Brain microvascular endothelial cell (primary cell): ENCODE measurements around the gene WDR5B.
"Not testable (repeated sequence)": the region's sequence is repeated elsewhere in the genome, so short reads cannot be mapped to it uniquely, and the experiment has no call there.

Source experiments
- DNase-seq: peaks from one replicate; pipeline ENCODE4 v3.0.0-alpha.2; 2020
- H3K27ac ChIP-seq: fragments of 250-450 bp; sonication (Bioruptor Pico); 2 replicates; pipeline ENCODE4 v1.5.1; 2020; ENCODE audit warnings: mild to moderate bottlenecking, moderate library complexity
- H3K27me3 ChIP-seq: fragments of 250-450 bp; sonication (Bioruptor Pico); replicated peaks from 2 replicates; pipeline ENCODE4 v1.5.1; 2020; ENCODE audit warnings: mild to moderate bottlenecking
- H3K36me3 ChIP-seq: fragments of 250-450 bp; sonication (Bioruptor Pico); replicated peaks from 2 replicates; pipeline ENCODE4 v1.5.1; 2020; ENCODE audit warnings: mild to moderate bottlenecking
- H3K4me3 ChIP-seq: 2 replicates; pipeline ENCODE4 v1.5.1; 2011; ENCODE audit warnings: low read depth, mild to moderate bottlenecking, control low read depth, low read length, moderate library complexity
- in situ Hi-C: cut with HindIII; loops from 2 replicates; pipeline ENCODE4 v1.10.0; 2017; ENCODE audit warnings: low sequenced_read_pairs, low pct_ligation_motif_present
- TF ChIP-seq, protein P1 (sequence below): IDR thresholded peaks from 2 replicates; pipeline ENCODE4 v1.5.1; 2011; ENCODE audit warnings: low read depth, mild to moderate bottlenecking, moderate library complexity, low read length, control low read depth, inconsistent platforms; ENCODE audit errors: missing control alignments

The WDR5B gene

DNA sequence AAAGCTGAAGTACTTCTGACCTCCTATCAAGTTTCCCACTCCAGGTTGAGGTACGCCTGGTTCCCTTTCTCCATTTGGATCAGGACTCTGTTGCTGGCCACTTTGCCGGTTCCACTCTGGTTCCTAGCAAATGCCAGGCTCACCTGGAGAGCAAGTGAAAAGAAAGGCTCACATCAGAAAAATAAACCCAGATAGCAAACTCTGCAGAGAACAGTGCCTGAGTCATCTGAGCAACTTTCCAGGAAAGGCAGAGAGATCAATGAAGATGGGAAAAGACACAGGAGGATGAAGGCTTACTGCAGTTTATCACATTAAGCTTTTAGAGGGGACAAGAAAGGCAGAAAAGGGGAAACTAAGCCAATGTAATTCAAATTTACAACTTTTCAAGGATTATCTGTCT is 41.8 kb upstream of the WDR5B start:
- Histone ChIP-seq H3K4me3 (no peak overlapping the region), H3K27me3 (no peaks in the 10 kb centered on the region), H3K36me3 (peaks cover 28% of the 10 kb centered on the region), H3K27ac (no peak overlapping the region)
- in situ Hi-C loops: no loop called here
- DNase-seq: no peak
- TF ChIP-seq, protein P1, sequence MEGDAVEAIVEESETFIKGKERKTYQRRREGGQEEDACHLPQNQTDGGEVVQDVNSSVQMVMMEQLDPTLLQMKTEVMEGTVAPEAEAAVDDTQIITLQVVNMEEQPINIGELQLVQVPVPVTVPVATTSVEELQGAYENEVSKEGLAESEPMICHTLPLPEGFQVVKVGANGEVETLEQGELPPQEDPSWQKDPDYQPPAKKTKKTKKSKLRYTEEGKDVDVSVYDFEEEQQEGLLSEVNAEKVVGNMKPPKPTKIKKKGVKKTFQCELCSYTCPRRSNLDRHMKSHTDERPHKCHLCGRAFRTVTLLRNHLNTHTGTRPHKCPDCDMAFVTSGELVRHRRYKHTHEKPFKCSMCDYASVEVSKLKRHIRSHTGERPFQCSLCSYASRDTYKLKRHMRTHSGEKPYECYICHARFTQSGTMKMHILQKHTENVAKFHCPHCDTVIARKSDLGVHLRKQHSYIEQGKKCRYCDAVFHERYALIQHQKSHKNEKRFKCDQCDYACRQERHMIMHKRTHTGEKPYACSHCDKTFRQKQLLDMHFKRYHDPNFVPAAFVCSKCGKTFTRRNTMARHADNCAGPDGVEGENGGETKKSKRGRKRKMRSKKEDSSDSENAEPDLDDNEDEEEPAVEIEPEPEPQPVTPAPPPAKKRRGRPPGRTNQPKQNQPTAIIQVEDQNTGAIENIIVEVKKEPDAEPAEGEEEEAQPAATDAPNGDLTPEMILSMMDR: no peak

- Histone ChIP-seq H3K27ac (no peak overlapping the region), H3K36me3 (peaks cover 36% of the 10 kb centered on the region), H3K4me3 (no peak overlapping the region), H3K27me3 (no peaks in the 10 kb centered on the region)
- DNase-seq: no peak
- in situ Hi-C loops: no loop called here
- TF ChIP-seq, protein P1: no peak
These were observed 40.2 kb upstream of the WDR5B start for GRCh38 chr3:122456074-122456473.

DNA sequence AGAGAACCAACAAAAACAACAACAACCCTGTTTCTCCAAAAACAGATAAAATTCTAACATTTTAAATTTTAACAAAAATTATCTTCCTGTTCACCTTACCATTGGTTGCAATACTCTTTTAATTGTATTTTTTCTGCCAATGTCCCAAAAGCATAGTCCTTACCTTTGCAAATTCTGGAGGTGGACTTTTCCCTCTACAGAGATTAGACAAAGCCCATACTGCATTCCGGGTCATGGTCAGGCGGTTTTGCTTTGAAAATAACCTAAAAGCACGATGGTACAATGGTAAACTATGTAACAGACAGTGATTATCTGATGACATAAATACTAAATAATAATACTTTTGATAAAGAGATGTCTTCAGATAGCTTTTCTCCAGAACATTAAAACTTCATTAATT is 35.5 kb upstream of the WDR5B start:
- Histone ChIP-seq H3K27me3 (no peaks in the 10 kb centered on the region), H3K36me3 (peaks cover 37% of the 10 kb centered on the region), H3K4me3 (no peak overlapping the region), H3K27ac (no peak overlapping the region)
- in situ Hi-C loops: no loop called here
- TF ChIP-seq, protein P1: no peak
- DNase-seq: no peak

- DNase-seq, in situ Hi-C loops, H3K27ac ChIP-seq, H3K4me3 ChIP-seq, H3K27me3 ChIP-seq: not testable (repeated sequence)
- peaks cover 36% of the 10 kb centered on the region for H3K36me3 ChIP-seq
These were observed 32.4 kb upstream of the WDR5B start for GRCh38 chr3:122448218-122448617.

- H3K27me3 ChIP-seq, DNase-seq, H3K4me3 ChIP-seq, H3K27ac ChIP-seq, in situ Hi-C loops: not testable (repeated sequence)
- H3K36me3 ChIP-seq: peaks cover 28% of the 10 kb centered on the region
These were observed 28.6 kb upstream of the WDR5B start for GRCh38 chr3:122444491-122444887.

DNA sequence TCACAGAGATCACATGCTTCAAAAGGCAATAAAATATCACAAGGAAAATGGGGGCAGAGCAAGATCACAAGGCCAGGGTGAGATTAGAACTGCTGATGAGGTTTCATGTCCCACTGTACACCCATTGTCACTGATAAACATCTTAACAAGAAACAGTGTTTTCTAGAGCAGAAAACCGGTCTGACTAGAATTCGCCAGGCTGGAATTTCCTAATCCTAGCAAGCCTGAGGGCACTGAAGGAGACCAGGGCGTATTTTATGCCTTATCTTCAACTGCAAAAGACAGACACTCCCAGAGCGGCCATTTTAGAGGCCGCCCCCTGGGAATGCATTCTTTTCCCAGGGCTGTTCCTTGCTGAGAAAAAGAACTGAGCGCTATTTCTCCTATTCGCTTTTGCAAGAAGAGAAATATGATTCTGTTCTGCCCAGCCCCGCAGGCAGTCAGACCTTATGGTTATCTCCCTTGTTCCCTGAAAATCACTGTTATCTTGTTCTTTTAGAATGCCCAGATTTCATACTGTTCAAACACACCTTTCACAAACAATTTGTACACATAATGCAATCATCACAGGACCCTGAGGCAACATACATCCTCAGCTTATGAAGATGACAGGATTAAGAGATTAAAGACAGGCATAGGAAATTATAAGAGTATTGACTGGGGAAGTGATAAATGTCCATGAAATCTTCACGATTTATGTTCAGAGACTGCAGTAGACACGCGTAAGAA is 28.1 kb upstream of the WDR5B start:
- H3K27me3 ChIP-seq, in situ Hi-C loops, H3K27ac ChIP-seq, DNase-seq, H3K4me3 ChIP-seq: not testable (repeated sequence)
- H3K36me3 ChIP-seq: peaks cover 24% of the 10 kb centered on the region

DNA sequence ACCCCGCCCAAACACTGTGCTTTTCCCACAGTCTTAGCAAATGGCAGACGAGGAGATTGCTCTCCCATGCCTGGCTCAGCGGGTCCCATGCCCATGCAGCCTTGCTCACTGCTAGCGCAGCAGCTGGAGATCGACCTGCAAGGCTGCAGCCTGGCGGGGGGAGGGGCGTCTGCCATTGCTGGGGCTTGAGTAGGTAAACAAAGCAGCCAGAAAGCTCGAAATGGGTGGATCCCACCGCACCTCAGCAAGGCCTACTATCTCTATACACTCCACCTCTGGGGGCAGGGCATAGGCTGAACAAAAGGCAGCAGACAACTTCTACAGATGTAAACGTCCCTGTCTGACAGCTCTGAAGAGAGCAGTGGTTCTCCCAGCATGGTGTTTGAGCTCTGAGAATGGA is 27.2 kb upstream of the WDR5B start:
- Histone ChIP-seq H3K36me3 (peaks cover 24% of the 10 kb centered on the region), H3K27ac (no peak overlapping the region), H3K4me3 (no peak overlapping the region), H3K27me3 (no peaks in the 10 kb centered on the region)
- DNase-seq: no peak
- in situ Hi-C loops: no loop called here
- TF ChIP-seq, protein P1: no peak
